ENCODE results near the gene GC. TPM values are rescaled to one million over a fixed set of nuclear protein-coding genes. Genes with fewer than 3 reads are reported as not detected.
A peak's percentile ranks its signal among the peaks of the same experiment; 100 is the strongest.
"Not testable (repeated sequence)": the region's sequence is repeated elsewhere in the genome, so short reads cannot be mapped to it uniquely, and the experiment has no call there.

Gene GC
- total RNA-seq, 1 donor from 2014 or later, result not detected

GRCh38 chr4:71769434-71769833 is 14.4 kb downstream of the GC start:
- DNase-seq (ENCODE audit: extremely low read depth, low read depth, low spot score), result no peak

- DNase-seq (ENCODE audit: extremely low read depth, low read depth, low spot score), result no peak
Measured at GRCh38 chr4:71768123-71768522, 15.8 kb downstream of the GC start.

DNA sequence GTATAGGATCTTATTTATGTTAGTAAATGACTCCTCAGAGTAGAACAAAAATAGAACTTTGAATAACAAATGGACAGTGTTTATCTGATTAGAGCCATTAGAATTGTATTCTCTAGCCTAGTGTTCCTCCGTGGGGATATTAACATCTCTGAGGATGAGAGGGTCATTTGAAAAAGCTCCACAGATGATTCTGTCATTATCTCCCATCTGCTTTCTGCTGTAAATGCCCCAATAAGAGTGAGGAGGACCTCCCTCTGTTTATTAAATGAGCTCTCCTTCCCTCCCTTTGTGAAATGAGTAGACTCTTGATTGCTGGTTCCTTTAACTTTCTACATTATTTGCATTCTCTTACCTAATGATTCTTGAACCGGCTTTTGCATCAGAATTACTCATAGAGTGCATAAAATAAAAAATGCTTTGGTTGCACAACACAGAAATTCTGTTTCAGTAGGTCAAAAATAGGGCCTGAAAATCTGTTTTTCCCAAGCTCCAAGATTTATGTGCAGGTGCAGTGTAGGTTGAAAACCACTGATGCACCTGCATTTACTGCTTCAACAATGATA is 18.0 kb downstream of the GC start:
- DNase-seq (ENCODE audit: extremely low read depth, low read depth, low spot score), result no peak

DNA sequence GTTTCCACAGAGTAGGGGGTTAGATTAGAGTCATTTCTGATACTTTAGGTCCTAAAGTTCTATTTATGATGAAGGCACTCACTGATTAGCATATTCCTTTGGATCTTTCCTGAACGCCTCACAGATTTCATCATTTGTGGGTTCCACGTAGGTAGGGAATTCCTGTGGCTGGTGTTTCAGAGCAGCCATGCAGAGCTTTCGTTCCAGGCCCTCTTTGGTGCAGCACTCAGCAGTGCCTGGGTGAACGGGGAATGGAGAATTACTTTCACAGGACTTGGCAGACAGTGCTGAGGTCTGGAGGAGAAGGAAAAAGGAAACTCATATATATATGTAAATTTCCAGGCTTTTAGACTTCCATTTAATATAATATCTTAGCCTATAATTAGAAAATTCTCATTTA is 18.5 kb downstream of the GC start:
- DNase-seq (ENCODE audit: extremely low read depth, low read depth, low spot score), result no peak

DNA sequence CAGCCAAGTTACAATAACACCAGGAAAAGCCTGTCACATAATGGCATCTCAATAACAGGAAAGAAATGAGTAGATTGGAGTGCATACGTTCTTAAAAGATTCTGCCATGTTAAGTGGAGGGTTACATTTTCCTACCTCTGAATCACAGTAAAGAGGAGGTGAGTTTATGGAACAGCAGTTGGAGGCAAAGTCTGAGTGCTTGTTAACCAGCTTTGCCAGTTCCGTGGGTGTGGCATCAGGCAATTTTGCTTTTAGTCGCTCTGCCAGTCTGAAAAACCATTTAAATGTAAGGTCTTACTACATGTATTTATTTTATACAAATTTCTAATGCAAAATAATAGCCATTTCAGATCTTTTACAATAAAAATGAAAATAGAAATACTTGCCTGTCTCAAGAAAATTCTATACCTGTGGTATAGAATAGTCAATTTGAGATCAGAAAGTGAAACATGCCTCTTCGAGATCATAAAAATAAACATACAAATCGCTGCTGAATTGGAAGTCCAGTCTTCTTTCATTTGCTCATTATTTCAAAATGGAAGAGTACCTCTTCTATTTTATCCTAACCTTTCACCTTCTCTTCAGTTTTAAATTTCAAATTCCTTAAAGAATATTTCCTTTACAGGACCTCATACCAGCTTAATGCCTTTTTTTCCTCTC is 31.4 kb downstream of the GC start:
- no peak for DNase-seq (ENCODE audit: extremely low read depth, low read depth, low spot score)

DNA sequence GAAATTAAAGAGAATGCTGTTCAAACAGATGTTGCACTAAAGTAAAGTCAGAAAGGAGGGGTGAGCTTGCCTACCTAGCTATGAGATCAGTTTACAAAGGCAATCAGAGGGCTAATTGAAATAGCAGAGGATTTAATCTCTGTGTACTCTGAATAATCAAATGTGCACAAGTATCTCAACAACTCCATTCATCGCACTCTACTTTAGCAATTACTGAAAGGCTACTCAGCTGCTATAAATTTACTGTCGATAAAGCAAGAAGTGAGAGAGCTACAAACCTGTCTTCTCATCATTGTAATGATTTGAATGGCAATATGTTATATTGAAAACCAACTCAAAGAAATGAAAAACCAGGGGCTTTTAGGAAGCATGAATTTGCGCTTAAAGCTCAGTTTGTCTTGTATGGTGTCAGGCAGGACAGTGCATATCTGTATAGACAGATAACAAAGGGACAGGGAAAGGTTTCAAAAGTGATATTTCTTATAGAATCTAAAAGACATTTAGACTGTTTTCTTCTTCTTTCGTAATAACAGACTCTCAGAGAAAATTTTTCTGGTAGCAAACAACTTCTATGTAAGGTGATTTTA is 34.8 kb downstream of the GC start:
- no peak for DNase-seq (ENCODE audit: extremely low read depth, low read depth, low spot score)

GRCh38 chr4:71746379-71746778 is 37.5 kb downstream of the GC start:
- no peak for DNase-seq (ENCODE audit: extremely low read depth, low read depth, low spot score)

DNA sequence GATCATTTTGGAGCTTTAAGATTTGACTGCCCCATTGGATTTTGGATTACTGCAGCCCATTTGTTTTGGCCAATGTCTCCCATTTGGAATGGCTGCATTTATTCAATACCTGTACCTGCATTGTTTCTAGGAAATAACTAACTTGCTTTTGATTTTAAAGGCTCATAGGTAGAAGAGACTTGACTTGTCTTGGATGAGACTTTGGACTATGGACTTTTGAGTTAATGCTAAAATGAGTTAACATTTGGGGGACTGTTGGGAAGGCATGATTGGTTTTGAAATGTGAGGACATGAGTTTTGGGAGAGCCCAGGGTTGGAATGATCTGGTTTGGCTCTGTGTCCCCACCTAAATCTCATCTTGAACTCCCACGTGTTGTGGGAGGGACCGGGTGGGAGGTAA is 45.1 kb downstream of the GC start:
- DNase-seq (ENCODE audit: extremely low read depth, low read depth, low spot score), result not testable (repeated sequence)

DNA sequence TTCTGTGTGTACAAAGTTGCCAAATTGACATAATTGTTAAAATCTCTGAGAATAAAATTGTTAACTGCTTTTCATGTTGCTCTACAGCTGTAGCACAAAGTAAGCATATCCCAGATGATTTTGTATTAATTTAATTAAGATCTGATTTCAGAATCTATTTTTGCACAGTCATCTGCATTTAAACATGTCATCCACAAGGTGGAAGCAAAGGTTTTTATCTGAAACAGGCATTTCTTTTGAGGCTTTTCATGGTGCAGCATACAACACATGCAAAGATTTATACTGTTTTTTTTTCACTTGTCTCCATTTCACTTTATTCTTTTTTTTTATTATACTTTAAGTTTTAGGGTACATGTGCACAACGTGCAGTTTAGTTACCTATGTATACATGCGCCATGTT is 51.2 kb downstream of the GC start:
- DNase-seq (ENCODE audit: extremely low read depth, low read depth, low spot score), result peak; percentile 14

DNA sequence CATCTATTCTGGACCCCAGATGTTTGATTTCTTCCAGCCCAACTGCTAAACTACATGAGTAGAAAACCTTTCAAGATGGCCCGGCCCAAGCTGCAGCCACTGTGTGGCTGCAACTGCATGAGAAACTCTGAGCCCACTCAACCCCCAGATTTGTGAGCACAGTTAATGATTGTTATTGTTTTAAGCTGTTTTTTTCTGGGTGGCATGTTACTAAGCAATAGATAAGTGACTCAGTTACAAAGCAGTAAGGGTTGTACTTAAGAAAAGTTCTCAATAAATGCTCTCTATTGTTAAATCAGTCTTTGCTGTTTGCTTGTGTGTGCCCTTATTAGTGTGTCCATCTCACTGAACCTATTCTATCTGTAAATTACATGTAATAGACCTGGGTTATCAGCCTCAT is 51.8 kb downstream of the GC start:
- DNase-seq (ENCODE audit: extremely low read depth, low read depth, low spot score), result no peak

DNA sequence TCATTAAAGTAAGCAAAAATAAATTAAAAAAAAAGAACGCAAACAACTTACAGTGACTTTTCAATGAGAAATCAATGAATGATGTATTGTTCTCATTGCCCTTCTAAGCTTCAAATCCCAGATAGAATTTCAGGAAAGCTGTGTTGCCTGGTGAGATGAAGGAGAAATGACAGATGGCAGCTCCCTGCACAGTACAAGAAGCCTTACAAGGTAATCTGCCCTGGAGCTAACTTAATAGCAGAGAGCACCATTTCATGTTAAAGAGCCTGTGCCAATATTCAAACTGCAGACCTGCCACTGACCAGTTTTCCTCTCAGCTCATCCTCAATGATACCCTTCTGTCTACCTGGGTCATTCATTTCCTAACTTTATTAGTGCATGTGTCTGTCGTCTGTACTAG is 54.0 kb downstream of the GC start:
- no peak for DNase-seq (ENCODE audit: extremely low read depth, low read depth, low spot score)

DNA sequence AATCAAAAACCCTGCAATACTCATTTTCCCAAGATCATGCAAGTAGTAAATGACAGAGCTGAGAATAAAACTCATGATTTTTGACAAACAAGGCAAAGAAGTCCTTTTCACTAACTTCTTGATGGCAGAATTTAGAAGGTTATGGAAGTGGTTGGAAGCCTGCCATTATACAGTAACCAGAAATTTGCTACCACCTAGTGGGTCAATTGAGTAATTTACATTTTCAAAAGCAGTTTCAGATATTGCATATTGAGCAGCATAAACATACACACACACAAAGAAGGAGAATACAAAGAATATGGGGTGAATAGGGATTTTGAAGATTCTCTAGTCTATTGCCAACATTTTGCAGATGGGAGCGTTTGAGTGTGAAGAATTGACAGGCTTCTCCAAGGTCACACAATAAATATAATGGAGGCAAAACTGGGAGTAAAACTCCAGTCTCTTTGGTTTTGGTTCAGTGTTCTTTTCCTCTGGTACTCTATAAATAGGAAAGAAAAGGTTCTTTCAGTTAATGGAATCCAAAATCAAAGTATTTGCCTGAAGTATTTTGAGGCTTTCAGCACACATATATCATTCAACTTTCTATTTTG is 70.2 kb downstream of the GC start:
- DNase-seq (ENCODE audit: extremely low read depth, low read depth, low spot score), result peak; percentile 41

GRCh38 chr4:71711985-71712348 is 71.9 kb downstream of the GC start:
- DNase-seq (ENCODE audit: extremely low read depth, low read depth, low spot score), result no peak

DNA sequence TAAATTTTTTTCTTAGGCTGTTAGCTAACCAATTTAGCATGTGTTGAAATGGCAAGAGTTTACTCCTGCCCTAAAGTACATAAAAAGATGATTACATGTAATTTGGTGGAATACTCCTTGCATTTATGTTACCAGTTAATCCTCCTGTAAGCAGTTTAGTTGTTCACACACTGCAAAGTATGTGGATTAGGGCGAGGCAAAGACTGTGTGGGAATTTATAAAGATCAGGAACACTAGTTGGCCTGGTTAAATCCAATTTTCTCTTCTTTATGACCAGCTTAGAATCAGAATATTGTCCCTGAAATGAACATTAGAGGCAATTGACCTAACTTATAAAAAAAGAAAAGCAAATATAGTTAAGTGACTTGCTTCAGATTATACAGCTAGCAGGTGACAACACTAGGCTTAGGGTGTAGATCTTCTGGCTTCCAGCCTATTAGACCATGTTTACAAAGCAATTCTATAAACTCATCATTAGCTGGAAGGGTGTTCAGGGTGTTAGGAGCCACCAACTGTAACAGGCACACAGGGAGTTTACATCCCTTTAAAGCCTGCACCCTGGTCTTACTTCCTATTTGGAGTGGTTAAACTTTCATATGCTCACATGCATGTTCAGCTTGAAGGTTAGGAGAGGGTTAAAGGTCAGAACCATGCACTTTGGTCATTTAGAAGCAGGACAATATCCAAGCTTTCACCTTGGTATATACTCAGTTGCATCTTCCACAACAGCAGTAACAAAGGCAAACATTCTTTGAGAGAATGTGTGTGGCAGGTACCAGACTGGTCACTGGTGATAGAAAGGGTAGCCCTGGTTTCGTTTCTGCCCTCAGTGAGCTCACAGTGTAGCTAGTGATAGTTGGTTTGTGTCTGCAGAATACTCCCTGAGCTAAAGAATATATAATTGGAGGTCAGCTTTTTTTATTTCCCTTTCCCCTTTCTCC is 72.6 kb downstream of the GC start:
- no peak for DNase-seq (ENCODE audit: extremely low read depth, low read depth, low spot score)

GRCh38 chr4:71709961-71710360 is 73.9 kb downstream of the GC start:
- DNase-seq (ENCODE audit: extremely low read depth, low read depth, low spot score), result no peak

DNA sequence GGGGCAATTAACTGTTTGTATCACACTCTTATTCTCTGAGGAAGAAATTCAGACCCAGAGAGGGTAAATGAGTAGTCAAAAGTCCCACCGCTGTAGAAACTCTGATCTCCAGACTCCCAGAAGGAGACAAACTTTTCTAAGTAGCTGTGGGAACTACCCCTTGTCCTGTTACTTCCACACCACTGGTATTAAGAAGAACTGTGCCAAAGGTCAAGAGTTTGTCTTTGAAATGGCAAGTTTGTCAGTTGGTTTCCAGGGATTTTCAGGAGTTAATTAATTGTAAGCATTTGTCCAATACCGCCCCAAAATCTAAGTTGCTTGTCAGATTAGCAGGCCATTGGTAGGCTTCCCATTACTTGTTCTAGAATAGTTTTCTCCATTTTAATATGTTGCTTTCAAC is 85.7 kb downstream of the GC start:
- DNase-seq (ENCODE audit: extremely low read depth, low read depth, low spot score), result no peak

DNA sequence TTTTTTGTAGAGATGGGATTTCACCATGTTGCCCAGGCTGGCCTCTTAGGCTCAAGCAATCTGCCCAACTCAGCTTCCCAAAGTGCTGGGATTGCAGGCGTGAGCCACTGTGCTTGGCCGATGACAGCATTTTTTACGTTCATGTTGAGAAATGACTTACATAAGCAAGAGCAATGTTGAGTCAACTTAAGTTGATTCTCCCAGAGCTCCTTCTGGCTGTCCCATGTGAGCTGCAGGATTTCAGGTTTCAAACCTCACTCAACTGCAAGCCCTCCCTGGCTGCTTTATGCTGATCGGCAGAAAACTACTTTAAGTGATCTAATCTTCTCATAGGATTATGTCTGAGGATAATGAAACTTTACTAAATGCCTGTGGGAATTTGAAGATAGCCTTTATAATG is 86.8 kb downstream of the GC start:
- no peak for DNase-seq (ENCODE audit: extremely low read depth, low read depth, low spot score)

DNA sequence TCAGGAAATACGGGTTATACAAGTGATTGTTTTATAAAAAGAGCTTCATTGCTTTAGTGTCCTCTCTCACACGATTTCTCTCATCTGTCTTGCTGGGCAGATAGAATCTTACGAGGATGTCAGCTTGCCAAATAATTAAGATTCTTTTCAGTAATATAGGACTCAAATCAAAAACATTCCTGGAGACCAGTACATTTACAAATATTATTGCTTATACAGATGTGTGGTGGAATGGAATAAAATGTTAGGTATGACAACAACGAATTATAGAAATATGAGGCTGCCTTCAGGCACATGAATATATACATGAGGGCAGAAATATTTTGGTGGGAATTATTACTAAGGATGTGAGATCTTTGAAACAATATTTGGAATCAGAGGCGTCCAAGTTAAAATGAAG is 88.9 kb downstream of the GC start:
- DNase-seq (ENCODE audit: extremely low read depth, low read depth, low spot score), result no peak

GRCh38 chr4:71692963-71693362 is 90.9 kb downstream of the GC start:
- DNase-seq (ENCODE audit: extremely low read depth, low read depth, low spot score), result no peak

DNA sequence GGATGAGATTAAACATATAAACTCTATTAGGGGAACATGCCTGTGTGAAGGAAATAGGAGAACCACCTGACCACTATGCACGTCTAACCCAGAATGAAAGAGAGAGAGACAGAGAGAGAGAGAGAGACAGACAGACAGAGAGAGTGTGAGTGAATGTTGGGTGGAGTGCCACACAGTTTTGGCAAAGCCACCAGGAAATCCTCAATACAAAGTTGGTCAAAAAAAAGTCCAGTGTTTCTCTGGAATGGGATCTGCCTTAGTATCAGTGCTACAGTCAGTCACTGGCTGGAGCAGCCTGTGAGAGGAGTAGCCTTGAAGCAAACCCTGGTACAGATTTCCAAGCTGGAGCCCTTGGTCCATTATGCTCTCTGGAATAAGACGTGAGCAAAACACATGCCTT is 91.7 kb downstream of the GC start:
- no peak for DNase-seq (ENCODE audit: extremely low read depth, low read depth, low spot score)
